Ishikawa (cell line): ENCODE data around the gene GDF2.

Source experiments
- CEBPB ChIP-seq: IDR thresholded peaks from 2 replicates; pipeline ENCODE4 v1.6.1; 2012
- CREB1 ChIP-seq: IDR thresholded peaks from 2 replicates; pipeline ENCODE4 v1.6.1; 2012; ENCODE audit warnings: low read depth
- EGR1 ChIP-seq: IDR thresholded peaks from 2 replicates; pipeline ENCODE4 v1.6.1; 2012
- EP300 ChIP-seq: IDR thresholded peaks from 2 replicates; pipeline ENCODE4 v1.6.1; 2012; ENCODE audit warnings: borderline replicate concordance
- FOXM1 ChIP-seq: IDR thresholded peaks from 2 replicates; pipeline ENCODE4 v1.6.1; 2012; ENCODE audit warnings: low read depth, borderline replicate concordance
- NFIC ChIP-seq: IDR thresholded peaks from 2 replicates; pipeline ENCODE4 v1.6.1; 2012
- RAD21 ChIP-seq: IDR thresholded peaks from 2 replicates; pipeline ENCODE4 v1.6.1; 2012; ENCODE audit warnings: low read depth
- TAF1 ChIP-seq: IDR thresholded peaks from 2 replicates; pipeline ENCODE4 v1.6.1; 2012; ENCODE audit warnings: low read depth, mild to moderate bottlenecking
- TCF12 ChIP-seq: IDR thresholded peaks from 2 replicates; pipeline ENCODE4 v1.6.1; 2012; ENCODE audit warnings: low read depth
- TEAD4 ChIP-seq: IDR thresholded peaks from 2 replicates; pipeline ENCODE4 v1.6.1; 2012
- YY1 ChIP-seq: IDR thresholded peaks from 2 replicates; pipeline ENCODE4 v1.6.1; 2012; ENCODE audit warnings: low read depth
- ZBTB7A ChIP-seq: IDR thresholded peaks from 2 replicates; pipeline ENCODE4 v1.6.1; 2012; ENCODE audit warnings: low read depth
- TF ChIP-seq, protein P1 (sequence below): IDR thresholded peaks from 2 replicates; pipeline ENCODE4 v1.6.1; 2012; ENCODE audit warnings: low read depth, mild to moderate bottlenecking
- TF ChIP-seq, protein P2 (sequence below): IDR thresholded peaks from 2 replicates; pipeline ENCODE4 v1.6.1; 2012
- TF ChIP-seq, protein P3 (sequence below): IDR thresholded peaks from 2 replicates; pipeline ENCODE4 v1.6.1; 2012

The GDF2 gene

DNA sequence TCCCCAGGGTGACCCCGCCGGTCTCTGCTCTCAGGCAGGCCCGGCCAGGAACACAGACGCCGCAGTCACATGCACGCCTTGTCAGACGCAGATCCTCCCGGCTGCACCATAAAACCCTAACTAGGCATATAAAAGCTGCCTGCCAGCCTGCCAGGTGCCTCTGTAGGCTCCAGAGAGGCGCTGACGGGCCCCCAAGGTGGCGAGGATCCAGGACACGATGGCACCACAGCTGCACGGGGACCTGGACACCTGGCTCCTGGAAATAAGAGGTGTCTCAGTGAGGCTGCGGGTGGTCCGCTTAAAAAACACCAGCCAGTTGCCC, 44.1 kb upstream of the GDF2 start:
- no peak for TF ChIP-seq EGR1
- TF ChIP-seq YY1 = no peak
- no peak for TF ChIP-seq TCF12
- TF ChIP-seq ZBTB7A = no peak
- no peak for TF ChIP-seq EP300
- no peak for TF ChIP-seq TEAD4
- no peak for TF ChIP-seq CREB1
- no peak for TF ChIP-seq NFIC
- TF ChIP-seq TAF1 = no peak
- TF ChIP-seq, protein P1, sequence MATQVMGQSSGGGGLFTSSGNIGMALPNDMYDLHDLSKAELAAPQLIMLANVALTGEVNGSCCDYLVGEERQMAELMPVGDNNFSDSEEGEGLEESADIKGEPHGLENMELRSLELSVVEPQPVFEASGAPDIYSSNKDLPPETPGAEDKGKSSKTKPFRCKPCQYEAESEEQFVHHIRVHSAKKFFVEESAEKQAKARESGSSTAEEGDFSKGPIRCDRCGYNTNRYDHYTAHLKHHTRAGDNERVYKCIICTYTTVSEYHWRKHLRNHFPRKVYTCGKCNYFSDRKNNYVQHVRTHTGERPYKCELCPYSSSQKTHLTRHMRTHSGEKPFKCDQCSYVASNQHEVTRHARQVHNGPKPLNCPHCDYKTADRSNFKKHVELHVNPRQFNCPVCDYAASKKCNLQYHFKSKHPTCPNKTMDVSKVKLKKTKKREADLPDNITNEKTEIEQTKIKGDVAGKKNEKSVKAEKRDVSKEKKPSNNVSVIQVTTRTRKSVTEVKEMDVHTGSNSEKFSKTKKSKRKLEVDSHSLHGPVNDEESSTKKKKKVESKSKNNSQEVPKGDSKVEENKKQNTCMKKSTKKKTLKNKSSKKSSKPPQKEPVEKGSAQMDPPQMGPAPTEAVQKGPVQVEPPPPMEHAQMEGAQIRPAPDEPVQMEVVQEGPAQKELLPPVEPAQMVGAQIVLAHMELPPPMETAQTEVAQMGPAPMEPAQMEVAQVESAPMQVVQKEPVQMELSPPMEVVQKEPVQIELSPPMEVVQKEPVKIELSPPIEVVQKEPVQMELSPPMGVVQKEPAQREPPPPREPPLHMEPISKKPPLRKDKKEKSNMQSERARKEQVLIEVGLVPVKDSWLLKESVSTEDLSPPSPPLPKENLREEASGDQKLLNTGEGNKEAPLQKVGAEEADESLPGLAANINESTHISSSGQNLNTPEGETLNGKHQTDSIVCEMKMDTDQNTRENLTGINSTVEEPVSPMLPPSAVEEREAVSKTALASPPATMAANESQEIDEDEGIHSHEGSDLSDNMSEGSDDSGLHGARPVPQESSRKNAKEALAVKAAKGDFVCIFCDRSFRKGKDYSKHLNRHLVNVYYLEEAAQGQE = no peak
- no peak for TF ChIP-seq FOXM1
- TF ChIP-seq RAD21 = no peak
- TF ChIP-seq, protein P2, sequence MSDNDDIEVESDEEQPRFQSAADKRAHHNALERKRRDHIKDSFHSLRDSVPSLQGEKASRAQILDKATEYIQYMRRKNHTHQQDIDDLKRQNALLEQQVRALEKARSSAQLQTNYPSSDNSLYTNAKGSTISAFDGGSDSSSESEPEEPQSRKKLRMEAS = no peak
- TF ChIP-seq, protein P3, sequence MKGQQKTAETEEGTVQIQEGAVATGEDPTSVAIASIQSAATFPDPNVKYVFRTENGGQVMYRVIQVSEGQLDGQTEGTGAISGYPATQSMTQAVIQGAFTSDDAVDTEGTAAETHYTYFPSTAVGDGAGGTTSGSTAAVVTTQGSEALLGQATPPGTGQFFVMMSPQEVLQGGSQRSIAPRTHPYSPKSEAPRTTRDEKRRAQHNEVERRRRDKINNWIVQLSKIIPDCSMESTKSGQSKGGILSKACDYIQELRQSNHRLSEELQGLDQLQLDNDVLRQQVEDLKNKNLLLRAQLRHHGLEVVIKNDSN = no peak

DNA sequence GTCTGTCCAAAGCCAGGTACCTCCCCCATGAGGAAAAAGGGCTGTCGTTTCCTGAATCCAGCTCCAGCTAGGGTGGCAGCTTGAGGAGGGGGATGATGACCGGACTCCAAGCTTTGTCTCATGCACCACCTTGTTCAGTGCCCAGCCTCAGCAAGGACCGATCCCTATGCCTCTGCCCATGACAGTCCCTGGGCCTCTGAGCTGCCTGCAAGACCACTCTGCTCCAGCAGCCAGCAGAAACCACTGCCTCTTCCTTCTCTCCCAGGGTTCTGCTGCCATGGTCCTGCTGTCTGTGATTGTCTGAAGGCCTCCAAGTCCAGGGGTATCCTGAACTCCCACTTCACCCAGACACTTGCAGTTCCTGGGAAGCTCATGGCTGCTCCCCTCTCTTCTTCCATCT, 43.5 kb upstream of the GDF2 start:
- TF ChIP-seq CEBPB = no peak
- no peak for TF ChIP-seq TCF12
- TF ChIP-seq, protein P2 = no peak
- TF ChIP-seq EGR1 = no peak
- TF ChIP-seq YY1 = no peak
- no peak for TF ChIP-seq FOXM1
- no peak for TF ChIP-seq ZBTB7A
- no peak for TF ChIP-seq TAF1
- TF ChIP-seq RAD21 = no peak

DNA sequence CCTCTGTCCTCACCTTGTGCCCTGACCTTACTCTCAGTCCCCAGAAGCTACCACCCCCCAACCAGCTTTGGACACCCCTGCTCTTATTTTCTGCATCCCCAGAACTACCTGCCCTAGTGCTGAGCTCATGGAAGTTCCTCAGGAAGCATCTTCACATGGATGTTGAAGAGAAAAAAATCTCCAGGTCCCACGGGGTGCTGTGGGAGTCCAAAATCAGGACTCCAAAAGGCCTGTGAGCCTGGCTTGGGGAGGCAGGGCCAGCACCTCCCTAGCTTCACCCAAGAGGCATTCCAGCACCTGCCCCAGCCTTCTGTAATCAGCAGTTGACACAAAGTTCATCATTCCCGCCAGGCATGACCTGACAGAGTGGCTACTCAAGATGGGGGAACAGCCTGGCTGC, 43.0 kb upstream of the GDF2 start:
- TF ChIP-seq, protein P1 = no peak
- TF ChIP-seq TCF12 (no peak), YY1 (no peak), TEAD4 (no peak), CREB1 (no peak), CEBPB (no peak), EGR1 (no peak), EP300 (no peak), RAD21 (no peak), NFIC (no peak), ZBTB7A (no peak), FOXM1 (no peak), TAF1 (no peak)
- TF ChIP-seq, protein P2 = no peak
- TF ChIP-seq, protein P3 = no peak

DNA sequence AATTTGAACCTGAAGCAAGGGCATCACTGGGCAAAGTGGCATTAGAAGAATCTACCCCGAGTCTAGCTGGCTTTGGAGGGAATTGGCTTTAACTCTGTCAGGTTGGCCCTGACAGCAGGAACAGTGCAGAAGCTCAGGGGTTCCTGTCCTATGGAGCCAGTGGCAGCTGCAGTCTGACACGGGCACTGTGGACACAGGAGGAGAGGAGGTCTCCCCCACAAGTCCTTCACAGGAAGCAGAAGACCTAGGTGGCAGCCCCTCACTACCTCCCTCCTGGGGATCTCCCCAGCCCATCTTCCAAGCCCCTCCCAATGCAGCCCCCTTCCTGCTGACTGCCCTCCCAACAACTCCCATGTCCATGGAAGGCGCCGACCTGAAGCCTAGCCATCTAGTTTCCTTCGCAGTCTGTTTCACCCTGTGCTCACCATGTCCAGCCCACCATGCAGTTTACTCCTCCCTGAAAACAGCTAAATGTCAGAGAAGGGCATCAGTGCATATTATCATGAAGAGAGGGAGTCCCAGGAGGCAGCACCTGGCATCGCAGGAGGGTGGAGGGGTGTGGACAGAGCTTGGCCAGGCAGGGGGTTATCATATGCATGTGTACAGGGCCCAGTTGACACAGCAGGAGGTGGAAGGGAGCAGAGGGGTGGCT, 40.1 kb upstream of the GDF2 start:
- TF ChIP-seq TEAD4 (no peak), NFIC (no peak), YY1 (no peak)

DNA sequence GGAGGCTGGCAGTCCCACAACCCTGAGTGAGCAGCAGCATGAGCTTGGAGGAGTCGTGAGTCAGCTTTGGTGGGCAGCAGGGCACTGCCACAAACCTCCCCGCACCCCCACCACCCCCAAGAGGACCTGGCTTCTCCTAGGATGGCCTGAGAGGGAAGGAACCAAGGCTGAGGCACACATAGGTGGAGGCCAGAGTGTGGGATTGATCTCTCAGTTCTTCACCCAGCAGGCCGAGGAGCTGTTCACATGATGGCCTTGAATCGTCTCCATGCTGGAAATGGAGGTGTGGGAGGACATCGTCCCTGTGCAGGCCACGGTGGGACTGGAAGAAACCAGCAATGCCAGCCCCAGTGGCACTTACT, 39.6 kb upstream of the GDF2 start:
- no peak for TF ChIP-seq FOXM1
- TF ChIP-seq CEBPB = no peak
- TF ChIP-seq EP300 = no peak
- TF ChIP-seq, protein P3 = no peak
- no peak for TF ChIP-seq ZBTB7A
- no peak for TF ChIP-seq EGR1
- TF ChIP-seq CREB1 = no peak
- no peak for TF ChIP-seq RAD21
- TF ChIP-seq TEAD4 = no peak
- no peak for TF ChIP-seq TAF1
- TF ChIP-seq TCF12 = no peak
- TF ChIP-seq, protein P1 = no peak
- TF ChIP-seq, protein P2 = no peak
- no peak for TF ChIP-seq YY1
- TF ChIP-seq NFIC = no peak
